B cell (primary cell): ENCODE measurements around the gene CORO1C.

Experiments
- CTCF ChIP-seq: fragments of 200-600 bp; IDR thresholded peaks from one replicate; pipeline ENCODE4 v1.8.0; 2022; ENCODE audit warnings: antibody characterized with exemption, mild to moderate bottlenecking
- EZH2 ChIP-seq: IDR thresholded peaks from 2 replicates; pipeline ENCODE4 v1.6.1; 2012; ENCODE audit warnings: borderline replicate concordance, low read depth, mild to moderate bottlenecking, moderate library complexity, low read length; ENCODE audit not compliant: insufficient read depth, poor library complexity, severe bottlenecking

DNA sequence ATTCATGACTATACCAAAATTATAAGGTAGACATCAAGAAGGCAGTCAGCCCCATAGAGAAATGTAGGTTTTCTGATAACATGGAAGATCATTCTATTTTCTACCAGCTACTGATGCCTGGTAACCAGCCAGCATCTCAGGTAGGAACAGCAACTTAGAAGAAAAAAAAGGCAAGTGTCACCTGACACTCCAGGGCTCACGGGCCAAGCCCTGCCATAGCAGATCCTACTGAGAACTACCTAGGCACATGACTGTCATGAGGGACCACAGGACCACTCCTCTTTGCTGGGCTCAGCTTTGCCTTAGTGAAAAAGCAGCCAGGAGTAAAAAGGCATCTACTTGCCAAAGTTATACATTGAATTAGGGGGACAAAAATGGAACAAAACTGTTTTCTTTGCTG lies 33.4 kb downstream of the CORO1C start:
- no peak for TF ChIP-seq CTCF
- no peak for TF ChIP-seq EZH2
